Breast epithelium (tissue), 4 donors: ENCODE results near the gene PPP1R7. TPM values are rescaled to one million over a fixed set of nuclear protein-coding genes. Genes with fewer than 3 reads are reported as not detected.

Source experiments
- DNase-seq, 2 donors: peaks; one replicate each; pipeline ENCODE4 v3.0.0-alpha.2; 2019; ENCODE audit warnings: low spot score in 2 of 2
- H3K27ac ChIP-seq, 2 donors: fragments of 200-600 bp; sonication (generic) in 1 of 2; one replicate each; pipeline ENCODE4 v1.5.1; 2016 to 2019; ENCODE audit warnings: mild to moderate bottlenecking in 1 of 2
- H3K27me3 ChIP-seq, 2 donors: fragments of 200-600 bp; sonication (generic) in 1 of 2; one replicate each; pipeline versions ENCODE4 v1.5.1 to v1.6.0; 2017 to 2019; ENCODE audit warnings: control low read depth in 1 of 2, mild to moderate bottlenecking in 1 of 2
- H3K36me3 ChIP-seq: fragments of 200-600 bp; one replicate; pipeline ENCODE4 v1.5.1; 2019
- H3K4me1 ChIP-seq, 2 donors: fragments of 200-600 bp; sonication (generic); one replicate each; pipeline ENCODE4 v1.5.1; 2016 to 2019; ENCODE audit warnings: control low read depth in 1 of 2
- H3K4me3 ChIP-seq, 3 donors: fragments of 200-600 bp; sonication (generic); 1 replicate in 2 of 3; 2 replicates in 1 of 3; pipeline ENCODE4 v1.5.1; 2016 to 2019; ENCODE audit warnings: mild to moderate bottlenecking in 3 of 3, moderate library complexity in 2 of 3
- H3K9me3 ChIP-seq, 2 donors: fragments of 200-600 bp; sonication (generic) in 1 of 2; one replicate each; pipeline ENCODE4 v1.5.1; 2016 to 2019; ENCODE audit warnings: control low read depth in 1 of 2
- POLR2A ChIP-seq: fragments of 450-650 bp; IDR thresholded peaks from one replicate; pipeline ENCODE4 v1.6.1; 2016; ENCODE audit warnings: antibody characterized with exemption, mild to moderate bottlenecking, moderate library complexity
- POLR2AphosphoS5 ChIP-seq, 3 donors: sonication (generic); formaldehyde crosslinking; IDR thresholded peaks; one replicate each; pipeline ENCODE4 v1.6.1; 2017; ENCODE audit warnings: antibody characterized with exemption in 3 of 3
- intact Hi-C: fragments of 100-400 bp; cut with DNase I; formaldehyde crosslinking; loops from one replicate; pipeline ENCODE4 v1.15.1; 2023; ENCODE audit warnings: low total_unique reads
- total RNA-seq, 3 donors: library from RNA; depleted of rRNA; stranded (reverse); fragments of >200 nt; gene quantifications; one replicate each; pipeline ENCODE4 v1.1.0, GENCODE V29; 2016
- TF ChIP-seq, protein P1 (sequence below), 3 donors: fragments of 450-650 bp; IDR thresholded peaks; one replicate each; pipeline ENCODE4 v1.5.1; 2016 to 2017; ENCODE audit warnings: antibody characterized with exemption in 3 of 3, mild to moderate bottlenecking in 3 of 3, moderate library complexity in 3 of 3

The PPP1R7 gene
- total RNA-seq, 3 donors from 2014 or later: 39.4 to 50.9 (median 43.6) TPM

DNA sequence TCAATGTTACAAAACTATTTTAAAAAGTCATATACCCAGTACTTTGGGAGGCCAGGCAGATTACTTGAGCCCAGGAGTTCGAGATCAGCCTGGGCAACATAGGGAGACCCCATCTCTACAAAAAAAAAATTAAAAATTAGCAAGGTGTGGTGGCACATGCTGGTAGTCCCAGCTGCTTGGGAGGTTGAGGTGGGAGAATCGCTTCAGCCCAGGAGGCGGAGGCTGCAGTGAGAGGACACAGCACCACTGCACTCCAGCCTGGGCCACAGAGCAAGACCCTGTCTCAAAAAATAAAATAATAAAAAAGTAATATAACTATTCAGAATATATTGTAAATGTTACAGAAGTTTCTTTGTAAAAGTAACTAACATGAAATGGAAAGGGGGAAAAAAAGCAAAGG lies 2.9 kb upstream of the PPP1R7 start:
- H3K4me3 ChIP-seq: no peak overlapping the region
- no peak for DNase-seq
- TF ChIP-seq POLR2AphosphoS5 (IDR thresholded peaks at IDR 0.05) (no peak), POLR2A (no peak)
- TF ChIP-seq, protein P1, sequence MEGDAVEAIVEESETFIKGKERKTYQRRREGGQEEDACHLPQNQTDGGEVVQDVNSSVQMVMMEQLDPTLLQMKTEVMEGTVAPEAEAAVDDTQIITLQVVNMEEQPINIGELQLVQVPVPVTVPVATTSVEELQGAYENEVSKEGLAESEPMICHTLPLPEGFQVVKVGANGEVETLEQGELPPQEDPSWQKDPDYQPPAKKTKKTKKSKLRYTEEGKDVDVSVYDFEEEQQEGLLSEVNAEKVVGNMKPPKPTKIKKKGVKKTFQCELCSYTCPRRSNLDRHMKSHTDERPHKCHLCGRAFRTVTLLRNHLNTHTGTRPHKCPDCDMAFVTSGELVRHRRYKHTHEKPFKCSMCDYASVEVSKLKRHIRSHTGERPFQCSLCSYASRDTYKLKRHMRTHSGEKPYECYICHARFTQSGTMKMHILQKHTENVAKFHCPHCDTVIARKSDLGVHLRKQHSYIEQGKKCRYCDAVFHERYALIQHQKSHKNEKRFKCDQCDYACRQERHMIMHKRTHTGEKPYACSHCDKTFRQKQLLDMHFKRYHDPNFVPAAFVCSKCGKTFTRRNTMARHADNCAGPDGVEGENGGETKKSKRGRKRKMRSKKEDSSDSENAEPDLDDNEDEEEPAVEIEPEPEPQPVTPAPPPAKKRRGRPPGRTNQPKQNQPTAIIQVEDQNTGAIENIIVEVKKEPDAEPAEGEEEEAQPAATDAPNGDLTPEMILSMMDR (IDR thresholded peaks at IDR 0.05): no peak
- no peaks in the 10 kb centered on the region for H3K9me3 ChIP-seq
- no peaks in the 10 kb centered on the region for H3K27me3 ChIP-seq
- no peaks in the 10 kb centered on the region for H3K36me3 ChIP-seq
- intact Hi-C loops: no loop called here
- H3K4me1 ChIP-seq: peaks cover 3 to 15% of the 10 kb centered on the region in 2 donors
- no peak overlapping the region for H3K27ac ChIP-seq

DNA sequence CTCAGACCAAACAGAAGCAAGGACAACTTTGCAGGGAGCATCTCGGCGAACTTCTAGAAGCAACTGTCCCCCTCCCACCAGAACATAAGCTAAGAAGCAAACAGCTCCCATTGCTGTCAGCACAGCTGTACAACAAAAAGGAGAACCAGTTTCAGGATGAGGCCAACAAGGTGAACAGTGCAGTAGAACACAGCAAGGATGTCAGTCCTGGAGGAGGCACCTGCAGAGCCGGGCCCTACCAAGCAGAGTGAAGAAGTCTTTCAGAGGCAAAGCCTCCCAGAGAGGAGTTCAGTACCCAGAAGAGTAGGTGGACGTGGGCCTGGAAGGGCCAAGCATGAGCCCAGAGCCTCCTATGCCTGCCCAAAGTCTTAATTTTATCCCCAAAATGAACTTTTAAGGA lies 2.0 kb upstream of the PPP1R7 start:
- no peaks in the 10 kb centered on the region for H3K27me3 ChIP-seq
- intact Hi-C loops: no loop called here
- peaks cover 3 to 15% of the 10 kb centered on the region in 2 donors for H3K4me1 ChIP-seq
- no peaks in the 10 kb centered on the region for H3K9me3 ChIP-seq
- H3K27ac ChIP-seq: no peak overlapping the region
- H3K36me3 ChIP-seq: no peaks in the 10 kb centered on the region
- no peak overlapping the region for H3K4me3 ChIP-seq
- TF ChIP-seq POLR2A (no peak), POLR2AphosphoS5 (IDR thresholded peaks at IDR 0.05) (no peak)
- TF ChIP-seq, protein P1 (IDR thresholded peaks at IDR 0.05): no peak
- no peak for DNase-seq

DNA sequence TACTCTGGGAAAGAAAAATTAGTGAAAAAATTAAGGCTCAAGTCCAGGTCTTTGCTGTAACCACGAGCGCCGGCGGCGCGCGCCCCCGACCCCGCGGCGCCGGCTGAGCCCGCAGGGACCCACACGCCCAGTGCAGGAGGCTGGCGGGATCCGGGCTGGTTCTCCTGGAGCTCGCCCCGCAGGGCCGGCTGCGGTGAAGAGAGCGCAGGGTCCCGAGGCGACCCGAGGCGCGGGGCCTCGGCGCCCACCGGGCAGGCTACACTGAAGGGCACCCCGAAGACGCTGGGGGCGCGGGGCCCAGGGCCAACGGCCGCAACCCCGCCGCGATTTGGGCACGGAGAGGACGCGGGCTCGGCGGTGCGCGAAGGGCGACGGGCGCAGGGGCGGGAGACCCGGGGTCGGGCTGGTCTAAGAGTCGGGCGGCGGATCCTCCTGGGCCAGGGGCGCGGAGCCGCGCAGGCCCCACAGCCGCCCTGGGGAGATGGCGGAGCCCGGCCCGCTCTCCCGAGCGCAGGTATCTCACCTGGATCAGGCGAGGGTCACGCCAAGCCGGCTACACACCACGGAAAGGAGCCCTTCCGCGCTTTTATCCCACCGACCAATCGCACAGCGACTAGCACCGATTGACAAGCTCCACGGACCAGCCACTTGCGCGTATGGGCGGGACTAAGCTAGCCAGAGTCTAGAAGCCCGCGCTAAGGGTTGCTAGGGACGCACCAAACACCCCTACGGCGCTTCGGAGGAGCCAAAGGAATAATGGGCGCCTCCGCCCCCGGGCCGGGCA lies 1.2 kb upstream of the PPP1R7 start, which contains the start of gene PASK:
Gene PASK, minus strand, starts transcription at position 582 of the 784 bp plus-strand sequence. CDS start 6,440 bp downstream, outside the sequence.
- Histone ChIP-seq H3K9me3 (no peaks in the 10 kb centered on the region), H3K27ac (peak within 1 kb of the TSS; percentile 79 to 91), H3K27me3 (no peaks in the 10 kb centered on the region), H3K4me3 (peak within 1 kb of the TSS; percentile 86 to 98 (median 95)), H3K36me3 (no peaks in the 10 kb centered on the region), H3K4me1 (peaks cover 3 to 15% of the 10 kb centered on the region in 2 donors)
- TF ChIP-seq, protein P1 (IDR thresholded peaks at IDR 0.05): no peak
- peak in 2 of 3 donors; percentile 12 to 21 for TF ChIP-seq POLR2AphosphoS5 (IDR thresholded peaks at IDR 0.05)
- intact Hi-C loops: no loop called here
- DNase-seq: peak; percentile 93

DNA sequence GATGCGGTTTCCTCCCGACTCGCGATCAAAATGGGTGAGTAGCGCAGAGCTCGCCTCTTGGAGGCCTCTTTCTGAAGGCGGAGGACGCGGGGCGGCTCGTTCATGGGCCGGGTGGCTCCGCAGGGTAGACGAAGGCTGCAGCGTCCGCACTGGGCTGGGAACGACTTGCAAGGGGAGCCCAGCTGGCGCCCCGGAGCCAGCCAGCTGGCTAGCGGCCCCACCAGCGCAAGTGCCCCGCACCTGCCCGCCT lies 667 bp upstream of the PPP1R7 start:
- Histone ChIP-seq H3K9me3 (no peaks in the 10 kb centered on the region), H3K4me1 (peaks cover 3 to 15% of the 10 kb centered on the region in 2 donors), H3K4me3 (peak overlapping the region; percentile 86 to 98 (median 95)), H3K27ac (peak overlapping the region; percentile 78 to 79), H3K27me3 (no peaks in the 10 kb centered on the region), H3K36me3 (no peaks in the 10 kb centered on the region)
- TF ChIP-seq, protein P1 (IDR thresholded peaks at IDR 0.05): no peak
- TF ChIP-seq POLR2AphosphoS5 (IDR thresholded peaks at IDR 0.05) (no peak), POLR2A (no peak)
- intact Hi-C loops: no loop called here
- DNase-seq: no peak

DNA sequence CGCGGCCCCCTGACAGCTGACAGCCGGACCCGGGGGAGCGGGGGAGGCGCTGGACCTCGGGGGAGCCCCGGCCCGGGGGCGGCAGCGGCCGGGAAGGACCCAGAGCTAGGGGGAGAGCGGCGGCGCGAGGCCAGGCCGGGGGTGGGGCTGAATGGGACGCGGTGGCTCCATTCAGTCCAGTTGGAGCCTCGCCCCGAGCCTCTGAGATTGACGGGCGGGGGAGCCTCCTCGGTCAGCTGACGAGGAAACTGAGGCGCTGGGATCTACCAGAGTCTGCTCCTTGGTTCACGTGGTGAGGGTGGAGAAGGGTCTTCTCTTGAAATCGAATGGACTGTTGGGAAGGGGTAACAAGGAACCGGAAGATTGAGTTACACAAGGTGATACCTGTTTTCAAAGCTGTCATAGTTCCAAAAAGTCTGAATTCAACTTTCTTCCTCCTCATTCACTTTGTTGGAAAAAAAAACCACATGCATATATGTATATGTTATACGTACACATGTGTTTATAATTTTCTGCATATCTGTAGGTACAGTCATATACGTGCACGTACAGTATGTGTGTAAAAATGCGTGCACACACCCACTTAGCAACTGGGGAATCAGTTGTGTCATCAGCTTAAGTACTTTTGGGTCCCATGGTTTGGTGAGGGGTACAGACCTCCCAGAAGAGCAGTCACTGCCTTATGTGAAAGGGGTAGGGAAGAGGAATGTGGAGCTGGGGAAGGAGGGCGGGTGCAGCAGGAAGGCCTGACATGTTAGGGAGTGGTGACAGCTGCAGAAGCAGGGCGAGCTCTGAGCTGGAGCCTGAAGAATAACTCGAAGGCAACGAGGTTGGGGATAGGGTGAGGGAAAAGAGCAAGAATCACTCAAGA lies 628 bp downstream of the PPP1R7 start:
- Histone ChIP-seq H3K36me3 (no peaks in the 10 kb centered on the region), H3K4me1 (peaks cover 3 to 15% of the 10 kb centered on the region in 2 donors), H3K27ac (peak overlapping the region; percentile 79 to 91), H3K9me3 (no peaks in the 10 kb centered on the region), H3K4me3 (peak overlapping the region; percentile 86 to 98 (median 95)), H3K27me3 (no peaks in the 10 kb centered on the region)
- peak in 1 of 2 donors; percentile 21 for DNase-seq
- intact Hi-C loops: no loop called here
- TF ChIP-seq POLR2AphosphoS5 (IDR thresholded peaks at IDR 0.05) (no peak), POLR2A (no peak)
- TF ChIP-seq, protein P1 (IDR thresholded peaks at IDR 0.05): no peak
